IPS-11a (cell line): Measurements from ENCODE around the gene MYOG.

Source experiments
- H3K4me3 ChIP-seq: one replicate; pipeline ENCODE4 v1.5.1; 2013; ENCODE audit warnings: low read depth, low read length, control low read depth

Gene MYOG

GRCh38 chr1:203073469-203073868 lies 12.3 kb downstream of the MYOG start:
- no peak overlapping the region for H3K4me3 ChIP-seq

- H3K4me3 ChIP-seq, result no peak overlapping the region
These were observed 12.9 kb downstream of the MYOG start for GRCh38 chr1:203072911-203073310.

DNA sequence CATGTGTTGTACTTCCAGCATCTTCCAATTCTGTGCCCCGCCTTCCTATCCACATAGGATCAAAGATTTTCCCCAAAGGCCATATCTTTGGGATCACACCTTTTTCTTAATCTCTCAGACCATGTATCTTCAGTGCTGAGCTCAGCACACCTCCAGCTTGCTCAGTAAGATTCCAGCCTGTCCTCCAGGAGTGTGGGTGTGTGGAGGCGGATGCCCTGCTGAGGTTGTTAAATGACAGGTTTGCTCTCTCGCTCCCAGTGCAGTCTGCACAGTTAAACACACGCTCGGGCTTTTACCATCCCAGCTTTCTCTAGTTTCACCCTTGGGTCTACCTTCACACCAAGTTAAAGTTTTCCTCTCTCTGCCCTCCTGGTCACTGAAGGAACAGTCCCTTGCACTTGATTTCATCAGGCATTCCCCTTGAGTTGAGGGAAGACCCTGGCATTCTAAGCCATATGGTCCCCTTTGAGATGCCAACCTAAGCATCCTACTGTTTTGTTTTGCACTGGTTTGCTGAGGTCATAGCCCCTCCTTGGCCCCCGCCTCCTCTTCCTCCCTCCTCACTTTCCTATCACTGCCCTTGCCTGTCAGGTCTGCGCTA lies 13.7 kb downstream of the MYOG start:
- H3K4me3 ChIP-seq, result no peak overlapping the region

GRCh38 chr1:203069030-203069747 lies 16.6 kb downstream of the MYOG start:
- no peak overlapping the region for H3K4me3 ChIP-seq

GRCh38 chr1:203066965-203067364 lies 18.8 kb downstream of the MYOG start:
- H3K4me3 ChIP-seq, result no peak overlapping the region

DNA sequence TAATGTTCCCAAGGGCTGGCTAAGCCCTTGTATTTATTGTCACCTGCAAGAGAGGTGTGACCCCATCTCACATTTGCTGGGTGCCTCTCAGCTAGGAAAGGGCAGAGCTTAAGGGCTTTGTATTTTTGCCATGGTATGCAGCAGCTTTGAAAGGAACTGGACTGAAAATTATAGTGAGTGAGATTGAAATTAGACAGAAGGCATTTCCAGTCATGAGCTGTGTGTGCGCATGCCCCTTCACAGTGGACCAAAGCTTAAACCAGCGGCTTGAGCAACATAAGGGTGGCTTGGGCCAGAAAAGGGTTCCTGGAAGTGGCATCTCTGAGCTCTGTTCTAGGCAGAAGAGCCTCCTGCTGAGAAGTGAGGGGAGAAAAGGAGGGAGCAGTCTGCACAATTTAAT lies 19.8 kb downstream of the MYOG start:
- H3K4me3 ChIP-seq, result no peak overlapping the region

GRCh38 chr1:203065191-203065590 lies 20.6 kb downstream of the MYOG start:
- no peak overlapping the region for H3K4me3 ChIP-seq

DNA sequence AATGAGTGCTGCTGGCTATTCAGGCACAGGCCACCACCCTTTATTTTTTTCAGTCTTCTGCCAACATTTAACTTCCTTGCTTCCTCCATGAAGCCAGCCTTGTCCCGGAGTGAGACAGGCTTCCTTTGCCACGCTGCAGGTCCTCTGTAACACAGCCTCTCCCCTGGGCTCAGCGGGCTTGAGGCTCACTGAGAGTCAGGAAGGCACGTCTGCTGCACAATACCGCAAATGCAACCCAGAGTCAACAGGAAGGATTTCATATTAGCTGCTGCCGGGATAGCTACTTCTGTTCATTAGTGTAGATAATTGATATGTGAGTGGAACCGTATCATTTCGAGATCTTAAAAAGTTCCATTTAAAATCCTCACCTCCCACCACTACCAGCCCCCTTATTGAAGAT lies 22.5 kb downstream of the MYOG start:
- H3K4me3 ChIP-seq, result no peak overlapping the region

- no peak overlapping the region for H3K4me3 ChIP-seq
These were observed 25.7 kb downstream of the MYOG start for GRCh38 chr1:203060115-203060514.

DNA sequence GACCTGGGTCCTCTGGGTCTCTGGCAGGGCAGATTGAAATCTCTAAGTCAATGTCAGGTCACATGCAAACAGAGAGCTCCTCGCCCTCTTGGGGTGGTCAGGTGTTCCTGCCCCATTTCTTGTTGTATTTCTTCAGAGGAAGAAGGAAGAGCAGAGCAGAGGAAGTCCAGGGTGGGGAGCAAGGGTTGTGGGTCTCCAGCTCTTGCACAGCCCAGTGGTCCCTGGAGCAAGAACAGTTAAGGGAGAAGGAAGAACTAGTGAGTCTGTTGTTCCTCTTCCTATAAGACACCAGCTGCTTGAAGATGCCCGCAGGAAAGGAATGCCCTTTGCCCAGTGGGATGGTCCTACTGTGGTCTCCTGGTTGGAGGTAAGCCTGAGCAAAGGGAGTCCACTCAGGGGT lies 26.3 kb downstream of the MYOG start:
- H3K4me3 ChIP-seq, result no peak overlapping the region

DNA sequence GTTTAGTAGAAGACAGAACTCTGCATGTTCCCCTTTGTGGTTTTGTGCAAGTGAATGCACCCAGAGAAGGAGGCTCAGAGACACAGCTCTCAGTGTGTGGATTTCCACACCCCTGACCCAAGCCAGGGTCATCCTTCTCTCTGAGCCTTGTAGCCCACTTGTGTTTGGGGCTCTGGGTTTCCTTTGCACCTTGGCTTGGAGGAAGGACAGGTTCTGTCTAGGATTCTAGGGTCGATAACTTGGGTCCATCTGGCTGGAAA lies 27.2 kb downstream of the MYOG start:
- no peak overlapping the region for H3K4me3 ChIP-seq

- H3K4me3 ChIP-seq, result no peak overlapping the region
These were observed 27.7 kb downstream of the MYOG start for GRCh38 chr1:203057911-203058675.

- no peak overlapping the region for H3K4me3 ChIP-seq
These were observed 29.3 kb downstream of the MYOG start for GRCh38 chr1:203056516-203056915.

GRCh38 chr1:203056012-203056411 lies 29.8 kb downstream of the MYOG start:
- no peak overlapping the region for H3K4me3 ChIP-seq

GRCh38 chr1:203055161-203055799 lies 30.5 kb downstream of the MYOG start:
- H3K4me3 ChIP-seq, result no peak overlapping the region

DNA sequence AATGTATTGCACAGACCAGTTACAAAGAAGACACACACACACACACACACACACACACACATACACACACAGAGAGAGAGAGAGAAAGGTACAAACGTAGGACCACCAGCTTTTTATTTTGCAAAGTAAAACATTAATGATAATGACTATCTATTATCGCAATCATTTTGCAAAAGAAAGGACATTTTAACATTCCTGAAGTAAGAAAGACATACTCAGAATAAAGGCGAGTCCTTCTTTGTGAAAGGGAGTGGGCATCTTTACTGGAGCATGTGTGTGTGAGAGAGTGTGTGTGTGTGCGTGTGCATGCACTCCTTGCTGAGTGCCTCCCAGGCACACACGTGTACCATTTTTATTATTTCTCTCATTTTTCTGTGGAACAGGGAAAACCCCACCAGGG lies 31.2 kb downstream of the MYOG start:
- H3K4me3 ChIP-seq, result no peak overlapping the region

DNA sequence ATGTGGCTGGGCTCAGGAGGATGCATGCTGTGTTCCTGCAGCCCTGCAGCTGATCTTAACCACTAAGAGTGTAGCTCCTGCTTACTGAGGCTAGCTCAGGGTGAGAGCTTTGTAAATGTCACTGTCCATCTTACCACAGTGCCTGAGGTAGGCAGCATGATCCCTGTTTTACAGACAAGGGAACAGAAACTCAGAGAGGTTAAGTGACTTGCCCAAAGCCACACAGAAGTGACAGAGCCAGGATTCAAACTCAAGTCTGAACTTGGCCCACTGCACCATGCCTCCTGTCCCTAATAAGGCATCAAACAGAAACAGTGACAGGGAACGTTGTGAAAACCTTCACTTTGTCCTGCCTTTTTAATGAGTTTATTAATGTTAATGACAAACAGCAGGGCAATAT lies 31.6 kb downstream of the MYOG start:
- H3K4me3 ChIP-seq, result no peak overlapping the region

GRCh38 chr1:203052601-203053000 lies 33.2 kb downstream of the MYOG start:
- no peak overlapping the region for H3K4me3 ChIP-seq

- no peak overlapping the region for H3K4me3 ChIP-seq
These were observed 33.9 kb downstream of the MYOG start for GRCh38 chr1:203051841-203052324.

DNA sequence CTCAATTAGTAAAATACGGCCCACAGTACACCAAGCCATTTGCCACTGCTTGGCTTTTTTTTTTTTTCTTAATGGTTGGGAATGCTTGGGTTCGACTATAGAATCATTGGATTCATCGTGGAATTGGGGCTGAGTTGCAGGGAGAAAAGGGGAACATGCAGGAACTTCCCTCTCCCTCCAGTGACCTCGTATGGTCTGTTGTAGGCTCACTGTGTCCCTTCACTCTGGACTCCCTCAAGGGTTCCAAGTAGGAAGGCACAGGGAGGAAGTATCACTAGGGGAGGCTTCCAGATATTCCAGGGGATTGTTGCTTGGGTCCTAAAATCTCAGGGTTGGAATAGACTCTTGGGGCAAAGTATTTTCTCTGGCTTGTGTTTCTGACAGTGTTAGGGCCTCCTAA lies 35.0 kb downstream of the MYOG start:
- no peak overlapping the region for H3K4me3 ChIP-seq

DNA sequence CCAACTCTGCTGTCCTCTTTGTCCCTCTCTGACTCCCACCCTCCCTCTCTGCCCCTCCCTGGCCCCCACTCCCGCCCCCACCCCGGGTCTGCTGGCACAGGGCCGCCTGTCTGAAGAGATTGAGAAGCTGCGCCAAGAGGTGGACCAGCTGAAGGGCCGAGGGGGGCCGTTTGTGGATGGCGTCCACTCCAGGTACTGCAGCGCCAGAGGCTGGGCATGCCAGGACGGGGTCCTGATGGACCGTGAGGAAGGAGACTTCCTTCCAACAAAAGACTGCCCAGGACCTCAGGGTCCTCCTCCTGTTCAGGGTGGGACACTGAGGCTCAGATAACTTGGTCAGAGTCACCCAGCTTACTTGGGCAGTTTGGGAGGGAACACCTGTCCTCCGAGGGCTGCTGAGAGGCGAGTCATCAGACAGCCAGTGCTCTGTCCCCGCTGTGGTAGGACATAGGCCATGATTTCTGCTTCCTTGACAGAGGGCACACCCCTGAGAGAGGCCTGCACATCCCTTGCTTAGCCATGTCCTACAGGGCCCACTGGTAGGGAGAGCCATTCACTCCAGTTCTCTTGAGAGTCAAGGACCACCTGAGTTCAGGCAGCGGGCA lies 36.1 kb downstream of the MYOG start:
- H3K4me3 ChIP-seq, result no peak overlapping the region
